HG03457 (cell line): ENCODE measurements around the gene GAB1.
"Not testable (repeated sequence)": the region's sequence is repeated elsewhere in the genome, so short reads cannot be mapped to it uniquely, and the experiment has no call there.

Experiments used
- ATAC-seq: cut with Tn5 transposase; IDR thresholded peaks from one replicate; pipeline ENCODE4 v1.9.1; 2021; ENCODE audit warnings: moderate number of reproducible peaks; ENCODE audit not compliant: unreplicated experiment

The GAB1 gene

GRCh38 chr4:143337600-143338287 is 1.1 kb downstream of the GAB1 start:
- no peak for ATAC-seq

GRCh38 chr4:143338313-143338712 is 1.6 kb downstream of the GAB1 start:
- no peak for ATAC-seq

DNA sequence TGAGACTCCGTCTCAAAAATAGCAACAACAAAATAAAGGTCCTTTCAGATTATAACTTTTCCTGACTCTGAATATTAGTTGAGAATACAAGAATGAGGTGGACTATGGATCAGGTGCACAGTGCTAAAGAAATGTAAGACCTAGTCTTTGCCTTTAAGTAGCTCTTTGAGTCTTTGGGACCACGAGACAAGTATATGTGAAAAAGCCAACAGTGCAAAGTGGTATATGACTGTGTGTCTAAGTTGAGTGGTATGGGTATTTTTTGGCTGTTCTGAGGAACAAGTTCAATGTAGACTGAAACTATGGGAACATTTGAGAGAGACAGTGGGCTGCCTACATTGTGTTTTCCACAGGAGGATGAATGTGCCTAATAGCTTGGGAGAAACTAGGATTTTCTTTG is 2.8 kb downstream of the GAB1 start:
- no peak for ATAC-seq

DNA sequence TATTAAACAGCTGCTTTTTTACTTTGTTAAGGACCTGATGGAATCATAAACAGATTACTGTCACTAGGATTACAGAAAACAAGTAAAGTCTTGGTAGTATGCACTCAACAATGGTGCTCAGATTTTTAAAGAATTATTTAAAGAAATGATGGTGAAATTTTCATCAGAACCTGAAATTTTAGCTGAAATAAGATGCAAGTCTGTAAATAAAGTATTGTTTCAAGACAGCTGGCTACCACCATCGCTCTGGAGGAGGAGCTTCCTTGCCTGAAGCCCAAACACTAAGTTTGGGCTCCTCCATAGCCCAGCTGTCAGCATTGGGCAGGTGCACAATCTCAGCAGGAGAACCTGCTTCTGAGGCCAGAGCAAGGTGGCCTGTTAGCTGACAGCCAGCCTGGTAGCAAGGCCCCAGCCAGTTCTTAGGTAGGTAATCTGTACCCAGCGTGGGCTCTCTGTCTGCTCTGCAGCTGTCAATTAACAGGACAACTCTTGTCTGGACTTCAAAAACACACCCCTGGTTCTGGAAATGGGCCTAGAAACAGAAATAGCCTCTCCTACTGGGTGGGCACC is 4.6 kb downstream of the GAB1 start:
- ATAC-seq, result no peak

DNA sequence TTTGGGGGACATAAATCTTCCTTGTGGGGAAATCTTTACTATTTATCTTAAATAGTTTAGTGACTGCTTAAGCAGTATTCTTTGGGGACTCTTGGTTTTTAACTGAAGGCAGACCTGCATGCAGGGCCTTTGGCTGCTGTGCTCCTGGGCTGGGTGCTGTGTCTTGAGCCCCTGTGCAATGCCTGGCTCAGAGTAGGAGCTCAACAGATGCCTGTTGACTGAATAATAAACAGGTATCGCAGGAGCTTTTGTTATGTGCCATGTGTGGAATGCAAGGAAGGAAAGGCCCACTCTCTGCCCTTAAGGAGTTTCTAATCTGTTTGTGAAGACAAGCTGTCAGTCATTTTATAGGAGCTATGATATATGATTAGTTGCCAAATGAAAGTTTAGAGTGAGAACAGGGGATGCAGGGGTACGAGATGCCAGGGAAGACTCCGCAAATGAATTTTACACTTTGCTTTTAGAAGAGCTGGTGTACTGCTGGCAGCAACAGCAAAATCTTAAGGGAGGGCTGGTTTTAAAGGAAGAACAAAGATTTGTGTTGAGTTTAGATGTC is 6.7 kb downstream of the GAB1 start:
- no peak for ATAC-seq

GRCh38 chr4:143344041-143344440 is 7.4 kb downstream of the GAB1 start:
- ATAC-seq, result no peak

DNA sequence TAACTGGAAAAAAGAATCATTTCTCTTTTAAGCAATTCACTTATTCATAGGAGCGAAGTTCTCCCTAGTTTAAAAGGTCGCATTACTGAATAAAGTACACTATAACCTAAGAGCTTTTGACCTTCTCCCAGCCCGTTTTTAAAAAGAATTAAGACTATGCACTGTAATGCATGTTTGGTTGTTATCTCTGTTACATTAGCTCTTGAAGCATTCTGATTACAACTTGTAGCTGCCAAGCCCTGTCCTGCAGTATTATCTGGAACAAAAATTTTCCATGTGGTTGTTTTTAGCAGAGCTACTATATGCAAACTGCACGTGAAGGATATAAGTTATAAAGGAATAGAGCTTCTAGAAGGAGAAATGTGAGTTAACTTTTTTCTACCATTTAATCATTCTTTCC is 8.1 kb downstream of the GAB1 start:
- no peak for ATAC-seq

- ATAC-seq, result no peak
Observed at GRCh38 chr4:143345356-143345755, 8.7 kb downstream of the GAB1 start.

DNA sequence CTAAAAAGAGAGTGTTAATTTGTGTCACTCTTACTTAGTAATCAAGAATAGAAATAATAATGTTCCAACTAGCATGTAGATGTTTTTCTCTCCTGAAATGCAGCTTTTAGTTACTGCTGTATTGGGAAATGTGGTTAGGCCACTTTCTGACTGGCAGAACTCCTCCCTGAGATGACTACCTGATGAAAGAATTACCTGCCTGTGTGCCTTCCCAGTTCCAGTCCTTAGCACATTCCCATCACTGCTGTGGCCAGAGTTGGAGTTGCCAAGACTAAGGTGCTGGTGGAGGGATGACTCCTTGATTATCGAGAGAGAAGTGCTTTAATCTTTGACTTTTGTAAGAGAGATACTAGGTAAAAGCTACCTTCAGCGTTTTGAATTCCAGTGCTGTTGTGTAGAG is 9.5 kb downstream of the GAB1 start:
- ATAC-seq, result no peak

DNA sequence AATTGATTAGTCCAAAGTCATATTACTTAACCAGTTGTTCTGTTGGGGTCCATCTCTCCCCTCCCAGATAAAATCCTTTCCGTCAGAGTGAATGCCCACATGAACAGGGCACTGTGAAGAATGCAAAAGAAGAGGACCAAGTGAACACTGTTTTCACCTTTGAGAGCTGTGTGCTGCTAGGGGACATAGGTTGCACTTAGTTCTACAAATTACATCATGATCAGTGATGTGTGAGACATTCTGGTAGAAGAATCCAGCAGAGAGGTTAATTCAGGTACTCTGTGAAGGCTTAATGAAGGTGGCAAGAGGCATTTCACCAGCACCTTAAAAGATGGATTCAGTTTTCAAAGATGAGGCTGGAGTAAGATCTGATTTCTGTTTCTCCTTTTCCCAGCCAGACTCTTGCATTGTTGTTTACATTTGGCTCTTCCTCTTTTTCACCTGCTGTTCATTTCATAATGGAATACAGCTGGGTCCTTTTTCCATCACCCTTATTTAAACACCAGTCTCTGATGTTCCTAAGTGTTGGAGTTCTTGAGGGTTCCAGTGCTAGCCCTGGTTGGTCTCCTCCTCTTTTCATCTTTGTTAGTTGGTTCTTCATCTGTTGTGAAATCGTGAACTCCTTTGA is 10.9 kb downstream of the GAB1 start:
- ATAC-seq, result no peak

DNA sequence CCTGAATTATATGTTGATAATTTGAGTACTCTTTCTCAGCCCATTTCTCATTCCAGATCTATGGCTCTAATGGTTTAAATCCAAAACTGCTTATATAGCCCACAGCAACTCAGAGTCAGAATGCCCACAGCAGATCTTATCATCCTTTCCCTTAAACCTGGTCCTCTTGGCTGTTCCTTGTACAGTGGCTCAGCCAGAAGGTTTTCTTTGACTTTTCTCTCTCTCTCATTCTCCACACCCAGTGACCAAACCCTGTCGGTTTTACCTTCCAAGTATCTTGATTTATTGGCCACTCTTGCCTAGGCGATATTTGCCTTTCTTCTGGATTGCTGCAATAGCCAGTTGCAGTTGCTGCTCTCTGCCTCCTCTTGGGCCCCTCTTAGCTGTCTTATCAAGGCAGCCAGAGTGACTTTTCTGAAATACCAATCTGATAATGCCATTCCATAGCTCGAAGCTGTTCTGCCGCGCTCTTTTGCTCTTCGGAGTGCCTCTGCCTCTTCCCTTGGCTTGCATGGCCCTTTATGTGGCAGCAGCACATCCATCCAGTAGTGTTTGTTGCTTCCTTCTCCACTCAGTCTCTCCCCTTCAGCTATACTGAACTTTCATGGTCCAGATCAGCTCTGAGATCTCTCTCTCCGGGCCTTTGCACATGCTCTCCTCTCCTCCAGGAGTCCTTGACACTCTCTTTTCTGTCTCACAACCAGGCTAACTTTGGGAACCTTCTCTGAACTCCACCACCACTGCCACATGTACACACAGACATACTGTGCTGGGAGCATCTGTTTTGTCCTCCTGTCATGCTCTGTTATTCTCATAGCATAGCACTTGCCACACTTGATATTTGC is 11.8 kb downstream of the GAB1 start:
- no peak for ATAC-seq

GRCh38 chr4:143349858-143350527 is 13.3 kb downstream of the GAB1 start:
- ATAC-seq, result not testable (repeated sequence)

DNA sequence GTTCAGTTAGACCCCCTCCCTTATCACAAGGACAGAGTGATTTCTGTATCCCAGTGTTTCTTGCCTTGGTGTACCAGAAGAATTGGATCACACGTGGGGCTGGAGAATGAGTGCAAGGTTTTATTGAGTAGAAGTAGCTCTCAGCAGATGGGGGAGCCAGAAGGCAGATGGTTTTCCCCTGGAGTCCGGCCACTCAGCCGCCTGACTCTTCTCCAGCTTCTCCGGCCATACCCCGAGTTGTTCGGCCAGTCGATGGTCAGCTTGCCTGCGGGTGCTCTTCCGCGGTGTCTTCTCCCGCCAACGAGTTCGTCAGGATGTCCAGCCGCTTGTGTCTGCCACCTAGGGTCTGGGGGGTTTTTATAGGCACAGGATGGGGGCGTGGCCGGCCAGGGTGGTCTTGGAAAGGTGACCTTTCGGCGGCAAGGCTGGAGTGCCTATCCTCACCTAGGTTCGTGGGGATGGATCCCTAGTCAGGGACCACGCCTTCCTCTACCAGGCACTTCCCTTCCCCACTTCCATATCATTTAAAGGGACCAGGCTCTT is 14.5 kb downstream of the GAB1 start:
- no peak for ATAC-seq

- no peak for ATAC-seq
Observed at GRCh38 chr4:143351774-143352451, 15.2 kb downstream of the GAB1 start.

DNA sequence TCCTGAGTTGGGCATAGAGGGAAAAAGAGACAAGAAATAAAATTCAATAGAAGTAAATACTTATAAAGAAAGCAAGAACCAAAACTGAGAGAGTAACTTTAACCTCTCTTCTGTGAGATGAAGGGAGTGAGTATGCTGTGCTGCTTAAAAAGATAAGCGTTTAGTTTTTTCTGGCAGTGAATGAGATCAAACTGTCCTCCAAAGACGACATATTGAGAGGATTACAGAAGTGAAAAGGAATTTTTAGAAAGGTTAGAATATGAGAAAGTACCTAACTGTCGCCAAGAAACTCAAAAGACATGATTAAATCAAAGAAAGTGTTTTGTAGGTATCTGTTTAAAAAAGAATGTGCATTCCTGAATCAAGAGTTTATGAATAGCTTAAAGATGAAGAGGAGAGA is 16.0 kb downstream of the GAB1 start:
- no peak for ATAC-seq

- no peak for ATAC-seq
Observed at GRCh38 chr4:143353797-143354196, 17.1 kb downstream of the GAB1 start.

- no peak for ATAC-seq
Observed at GRCh38 chr4:143354990-143355389, 18.3 kb downstream of the GAB1 start.

DNA sequence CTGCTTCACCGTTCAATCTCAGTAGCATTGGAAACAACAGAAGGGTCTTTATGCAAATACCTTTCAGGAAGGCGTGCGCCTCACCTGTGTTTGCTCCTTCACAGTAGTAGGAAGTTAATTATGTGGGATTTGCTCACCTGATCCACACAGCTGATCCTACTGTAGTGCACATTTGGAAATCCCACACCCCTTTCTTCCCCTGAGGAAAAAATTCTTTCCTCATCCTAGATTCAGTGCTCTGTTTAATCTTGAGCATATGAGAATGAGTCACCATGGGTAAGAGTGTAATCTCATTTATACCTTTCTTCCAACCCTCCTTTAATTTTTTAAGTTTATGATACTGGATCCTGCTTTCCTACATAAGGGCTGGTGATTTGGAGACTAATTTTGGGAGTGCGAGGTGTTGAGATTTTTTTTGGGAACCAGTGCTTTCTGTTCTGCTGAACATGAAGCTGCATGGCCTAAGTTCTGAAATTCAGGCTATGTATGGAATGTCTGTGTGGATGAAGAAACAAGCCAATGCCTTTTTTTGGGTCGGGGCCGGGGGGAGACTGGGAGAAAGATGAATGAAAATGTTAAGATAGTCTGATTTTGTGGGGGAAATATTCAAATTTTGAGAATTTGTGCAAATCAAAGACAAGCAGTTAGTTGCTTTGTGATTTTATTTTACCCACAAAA is 19.0 kb downstream of the GAB1 start:
- ATAC-seq, result no peak

GRCh38 chr4:143356493-143356892 is 19.8 kb downstream of the GAB1 start:
- no peak for ATAC-seq
